ENCODE results near the gene ATAD2B. TPM values are rescaled to one million over a fixed set of nuclear protein-coding genes. Genes with fewer than 3 reads are reported as not detected.

ATAD2B gene
- total and polyA plus RNA-seq, 8 donors = 4.1 to 15.6 (median 9.3) TPM

- Histone ChIP-seq H3K9me3 (no peaks in the 10 kb centered on the region), H3K4me1 (peaks cover 0 to 8% (median 0%) of the 10 kb centered on the region in 3 donors), H3K4me3 (peak overlapping the region; percentile 61 to 86 (median 73)), H3K27me3 (no peaks in the 10 kb centered on the region), H3K36me3 (no peaks in the 10 kb centered on the region), H3K27ac (peak overlapping the region; percentile 84 to 90 (median 87))
- intact Hi-C loops (cut with DNase I) = no loop called here
- WGBS, 2 donors = 0 to 1% methylated on average over 38 to 46 of the region's 46 CpGs
- peak; percentile 27 to 51 (median 49) for ATAC-seq
- TF ChIP-seq CTCF (IDR thresholded peaks at IDR 0.05) = no peak
- DNase-seq = no peak
- no peak for FAIRE-seq
Observed at GRCh38 chr2:23940718-23941620, 14.0 kb upstream of the ATAD2B start.

- 1% methylated on average over 62 to 77 of the region's 77 CpGs for WGBS, 2 donors
- Histone ChIP-seq H3K27me3 (no peaks in the 10 kb centered on the region), H3K9me3 (no peaks in the 10 kb centered on the region), H3K27ac (peak within 1 kb of the TSS; percentile 84 to 90 (median 87)), H3K36me3 (no peaks in the 10 kb centered on the region), H3K4me1 (peaks cover 0 to 8% (median 0%) of the 10 kb centered on the region in 3 donors), H3K4me3 (peak within 1 kb of the TSS; percentile 61 to 86 (median 73))
- intact Hi-C loops (cut with DNase I) = no loop called here
- FAIRE-seq (no peak), DNase-seq (peak; percentile 70 to 90 (median 81)), ATAC-seq (peak; percentile 93 to 96 (median 95))
- TF ChIP-seq CTCF (IDR thresholded peaks at IDR 0.05) = no peak
Observed at GRCh38 chr2:23939987-23940717, 13.2 kb upstream of the ATAD2B start, which contains the start of gene UBXN2A. Gene UBXN2A, plus strand, starts transcription at chr2:23940463. Its CDS starts 17,852 bp downstream, at chr2:23958315.

GRCh38 chr2:23934259-23934658, 7.3 kb upstream of the ATAD2B start:
- Histone ChIP-seq H3K9me3 (no peaks in the 10 kb centered on the region), H3K4me3 (no peak overlapping the region), H3K27ac (no peak overlapping the region), H3K4me1 (no peaks in the 10 kb centered on the region), H3K36me3 (no peaks in the 10 kb centered on the region), H3K27me3 (no peaks in the 10 kb centered on the region)
- WGBS, 2 donors = 73 to 89% methylated on average over 1 of the region's 1 CpG
- intact Hi-C loops (cut with DNase I) = no loop called here
- FAIRE-seq (no peak), DNase-seq (no peak), ATAC-seq (no peak)
- TF ChIP-seq CTCF (IDR thresholded peaks at IDR 0.05) = no peak

- H3K36me3 ChIP-seq = no peaks in the 10 kb centered on the region
- intact Hi-C loops (cut with DNase I) = no loop called here
- H3K4me3 ChIP-seq = peak overlapping the region; percentile 91 to 98 (median 94)
- ATAC-seq (peak; percentile 30 to 59 (median 52)), FAIRE-seq (no peak), DNase-seq (peak in 2 of 6 donors; percentile 78 to 80)
- no peak for TF ChIP-seq CTCF (IDR thresholded peaks at IDR 0.05)
- H3K27me3 ChIP-seq = no peaks in the 10 kb centered on the region
- no peaks in the 10 kb centered on the region for H3K9me3 ChIP-seq
- peaks cover 4 to 25% (median 15%) of the 10 kb centered on the region in 3 donors for H3K4me1 ChIP-seq
- H3K27ac ChIP-seq = peak overlapping the region; percentile 97 to 99 (median 98)
- 0 to 1% methylated on average over 36 to 39 of the region's 39 CpGs for WGBS, 2 donors
Observed at GRCh38 chr2:23926290-23926749, 603 bp downstream of the ATAD2B start.
